ENCODE data around the gene TRIM31.

- no peak for TF ChIP-seq CTCF (conservative IDR thresholded peaks at IDR 0.05; ENCODE audit: low read length)
- no peak for TF ChIP-seq EZH2phosphoT487 (IDR thresholded peaks at IDR 0.05; ENCODE audit: borderline replicate concordance, low read depth, low read length)
These were observed 16.1 kb downstream of the TRIM31 start for GRCh38 chr6:30096829-30097228.

Measured in OCI-LY7 (cell line).